ENCODE data around the gene FGB. TPM values are rescaled to one million over a fixed set of nuclear protein-coding genes. Genes with fewer than 3 reads are reported as not detected.
A peak's percentile ranks its signal among the peaks of the same experiment; 100 is the strongest.

The FGB gene
- total and polyA plus RNA-seq, 2 of the 13 experiments (the other 11 are each of a cell fraction or from before 2014, with no cell fraction given): 226 to 784 TPM

GRCh38 chr4:154559494-154560418 is 3.1 kb upstream of the FGB start (continued):
- TF ChIP-seq, protein P1, sequence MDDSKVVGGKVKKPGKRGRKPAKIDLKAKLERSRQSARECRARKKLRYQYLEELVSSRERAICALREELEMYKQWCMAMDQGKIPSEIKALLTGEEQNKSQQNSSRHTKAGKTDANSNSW (CRISPR knock-in tag; IDR thresholded peaks at IDR 0.05; ENCODE audit: borderline replicate concordance): no peak
- peak; percentile 36; the same call in 1 of the 2 replicates for TF ChIP-seq ZNF652 (CRISPR knock-in tag; IDR thresholded peaks at IDR 0.05; ENCODE audit: borderline replicate concordance, low read depth)
- no peak for TF ChIP-seq XRCC5 (optimal IDR thresholded peaks at IDR 0.05; ENCODE audit: low read length)
- no peak for TF ChIP-seq ZNF562 (CRISPR knock-in tag; IDR thresholded peaks at IDR 0.05; ENCODE audit: borderline replicate concordance)
- TF ChIP-seq, protein P2, sequence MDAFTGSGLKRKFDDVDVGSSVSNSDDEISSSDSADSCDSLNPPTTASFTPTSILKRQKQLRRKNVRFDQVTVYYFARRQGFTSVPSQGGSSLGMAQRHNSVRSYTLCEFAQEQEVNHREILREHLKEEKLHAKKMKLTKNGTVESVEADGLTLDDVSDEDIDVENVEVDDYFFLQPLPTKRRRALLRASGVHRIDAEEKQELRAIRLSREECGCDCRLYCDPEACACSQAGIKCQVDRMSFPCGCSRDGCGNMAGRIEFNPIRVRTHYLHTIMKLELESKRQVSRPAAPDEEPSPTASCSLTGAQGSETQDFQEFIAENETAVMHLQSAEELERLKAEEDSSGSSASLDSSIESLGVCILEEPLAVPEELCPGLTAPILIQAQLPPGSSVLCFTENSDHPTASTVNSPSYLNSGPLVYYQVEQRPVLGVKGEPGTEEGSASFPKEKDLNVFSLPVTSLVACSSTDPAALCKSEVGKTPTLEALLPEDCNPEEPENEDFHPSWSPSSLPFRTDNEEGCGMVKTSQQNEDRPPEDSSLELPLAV (CRISPR knock-in tag; conservative IDR thresholded peaks at IDR 0.05; ENCODE audit: low read depth): no peak
- TF ChIP-seq, protein P3, sequence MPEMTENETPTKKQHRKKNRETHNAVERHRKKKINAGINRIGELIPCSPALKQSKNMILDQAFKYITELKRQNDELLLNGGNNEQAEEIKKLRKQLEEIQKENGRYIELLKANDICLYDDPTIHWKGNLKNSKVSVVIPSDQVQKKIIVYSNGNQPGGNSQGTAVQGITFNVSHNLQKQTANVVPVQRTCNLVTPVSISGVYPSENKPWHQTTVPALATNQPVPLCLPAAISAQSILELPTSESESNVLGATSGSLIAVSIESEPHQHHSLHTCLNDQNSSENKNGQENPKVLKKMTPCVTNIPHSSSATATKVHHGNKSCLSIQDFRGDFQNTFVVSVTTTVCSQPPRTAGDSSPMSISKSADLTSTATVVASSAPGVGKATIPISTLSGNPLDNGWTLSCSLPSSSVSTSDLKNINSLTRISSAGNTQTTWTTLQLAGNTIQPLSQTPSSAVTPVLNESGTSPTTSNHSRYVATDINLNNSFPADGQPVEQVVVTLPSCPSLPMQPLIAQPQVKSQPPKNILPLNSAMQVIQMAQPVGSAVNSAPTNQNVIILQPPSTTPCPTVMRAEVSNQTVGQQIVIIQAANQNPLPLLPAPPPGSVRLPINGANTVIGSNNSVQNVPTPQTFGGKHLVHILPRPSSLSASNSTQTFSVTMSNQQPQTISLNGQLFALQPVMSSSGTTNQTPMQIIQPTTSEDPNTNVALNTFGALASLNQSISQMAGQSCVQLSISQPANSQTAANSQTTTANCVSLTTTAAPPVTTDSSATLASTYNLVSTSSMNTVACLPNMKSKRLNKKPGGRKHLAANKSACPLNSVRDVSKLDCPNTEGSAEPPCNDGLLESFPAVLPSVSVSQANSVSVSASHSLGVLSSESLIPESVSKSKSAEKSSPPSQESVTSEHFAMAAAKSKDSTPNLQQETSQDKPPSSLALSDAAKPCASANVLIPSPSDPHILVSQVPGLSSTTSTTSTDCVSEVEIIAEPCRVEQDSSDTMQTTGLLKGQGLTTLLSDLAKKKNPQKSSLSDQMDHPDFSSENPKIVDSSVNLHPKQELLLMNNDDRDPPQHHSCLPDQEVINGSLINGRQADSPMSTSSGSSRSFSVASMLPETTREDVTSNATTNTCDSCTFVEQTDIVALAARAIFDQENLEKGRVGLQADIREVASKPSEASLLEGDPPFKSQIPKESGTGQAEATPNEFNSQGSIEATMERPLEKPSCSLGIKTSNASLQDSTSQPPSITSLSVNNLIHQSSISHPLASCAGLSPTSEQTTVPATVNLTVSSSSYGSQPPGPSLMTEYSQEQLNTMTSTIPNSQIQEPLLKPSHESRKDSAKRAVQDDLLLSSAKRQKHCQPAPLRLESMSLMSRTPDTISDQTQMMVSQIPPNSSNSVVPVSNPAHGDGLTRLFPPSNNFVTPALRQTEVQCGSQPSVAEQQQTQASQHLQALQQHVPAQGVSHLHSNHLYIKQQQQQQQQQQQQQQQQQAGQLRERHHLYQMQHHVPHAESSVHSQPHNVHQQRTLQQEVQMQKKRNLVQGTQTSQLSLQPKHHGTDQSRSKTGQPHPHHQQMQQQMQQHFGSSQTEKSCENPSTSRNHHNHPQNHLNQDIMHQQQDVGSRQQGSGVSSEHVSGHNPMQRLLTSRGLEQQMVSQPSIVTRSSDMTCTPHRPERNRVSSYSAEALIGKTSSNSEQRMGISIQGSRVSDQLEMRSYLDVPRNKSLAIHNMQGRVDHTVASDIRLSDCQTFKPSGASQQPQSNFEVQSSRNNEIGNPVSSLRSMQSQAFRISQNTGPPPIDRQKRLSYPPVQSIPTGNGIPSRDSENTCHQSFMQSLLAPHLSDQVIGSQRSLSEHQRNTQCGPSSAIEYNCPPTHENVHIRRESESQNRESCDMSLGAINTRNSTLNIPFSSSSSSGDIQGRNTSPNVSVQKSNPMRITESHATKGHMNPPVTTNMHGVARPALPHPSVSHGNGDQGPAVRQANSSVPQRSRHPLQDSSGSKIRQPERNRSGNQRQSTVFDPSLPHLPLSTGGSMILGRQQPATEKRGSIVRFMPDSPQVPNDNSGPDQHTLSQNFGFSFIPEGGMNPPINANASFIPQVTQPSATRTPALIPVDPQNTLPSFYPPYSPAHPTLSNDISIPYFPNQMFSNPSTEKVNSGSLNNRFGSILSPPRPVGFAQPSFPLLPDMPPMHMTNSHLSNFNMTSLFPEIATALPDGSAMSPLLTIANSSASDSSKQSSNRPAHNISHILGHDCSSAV (CRISPR knock-in tag; IDR thresholded peaks at IDR 0.05; ENCODE audit: borderline replicate concordance): no peak
- no peak for TF ChIP-seq ZBTB46 (CRISPR knock-in tag; IDR thresholded peaks at IDR 0.05; ENCODE audit: borderline replicate concordance)
- TF ChIP-seq RFX3 (CRISPR knock-in tag; IDR thresholded peaks at IDR 0.05): no peak
- no peak for TF ChIP-seq NFATC3 (CRISPR knock-in tag; IDR thresholded peaks at IDR 0.05)
- TF ChIP-seq, protein P4, sequence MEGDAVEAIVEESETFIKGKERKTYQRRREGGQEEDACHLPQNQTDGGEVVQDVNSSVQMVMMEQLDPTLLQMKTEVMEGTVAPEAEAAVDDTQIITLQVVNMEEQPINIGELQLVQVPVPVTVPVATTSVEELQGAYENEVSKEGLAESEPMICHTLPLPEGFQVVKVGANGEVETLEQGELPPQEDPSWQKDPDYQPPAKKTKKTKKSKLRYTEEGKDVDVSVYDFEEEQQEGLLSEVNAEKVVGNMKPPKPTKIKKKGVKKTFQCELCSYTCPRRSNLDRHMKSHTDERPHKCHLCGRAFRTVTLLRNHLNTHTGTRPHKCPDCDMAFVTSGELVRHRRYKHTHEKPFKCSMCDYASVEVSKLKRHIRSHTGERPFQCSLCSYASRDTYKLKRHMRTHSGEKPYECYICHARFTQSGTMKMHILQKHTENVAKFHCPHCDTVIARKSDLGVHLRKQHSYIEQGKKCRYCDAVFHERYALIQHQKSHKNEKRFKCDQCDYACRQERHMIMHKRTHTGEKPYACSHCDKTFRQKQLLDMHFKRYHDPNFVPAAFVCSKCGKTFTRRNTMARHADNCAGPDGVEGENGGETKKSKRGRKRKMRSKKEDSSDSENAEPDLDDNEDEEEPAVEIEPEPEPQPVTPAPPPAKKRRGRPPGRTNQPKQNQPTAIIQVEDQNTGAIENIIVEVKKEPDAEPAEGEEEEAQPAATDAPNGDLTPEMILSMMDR (CRISPR knock-in tag; IDR thresholded peaks at IDR 0.05): peak; percentile 96
